ENCODE data around the gene RARB. TPM values are rescaled to one million over a fixed set of nuclear protein-coding genes. Genes with fewer than 3 reads are reported as not detected.

RARB gene
- total RNA-seq, 1 experiment from 2014 or later: 2.5 TPM

DNA sequence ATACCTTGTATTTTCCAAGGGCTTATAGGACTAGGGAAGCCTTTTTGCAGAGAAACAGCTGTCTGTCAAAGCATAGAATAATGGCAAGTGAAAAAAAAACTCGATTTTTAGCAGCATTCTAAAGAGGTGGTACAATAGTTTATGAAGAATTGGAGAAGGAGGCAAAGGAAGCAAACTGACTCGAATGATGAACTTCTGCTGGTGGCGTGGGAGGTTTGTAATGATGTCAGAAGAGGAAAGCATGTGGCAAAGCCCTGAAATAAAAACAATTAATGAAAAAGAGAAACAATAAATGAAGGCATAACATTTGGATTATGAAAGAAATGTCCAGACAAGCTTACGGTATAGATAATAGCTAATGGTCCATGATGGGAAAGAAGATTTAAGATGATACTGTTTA, 77.5 kb downstream of the RARB start:
- BruUV-seq (replicated peaks): no TSS peak
- Mint-ChIP-seq H3K27ac (ENCODE audit: unreplicated experiment) (no peak overlapping the region), H3K36me3 (ENCODE audit: insufficient read depth, unreplicated experiment) (peaks cover 6% of the 10 kb centered on the region), H3K4me3 (ENCODE audit: unreplicated experiment) (no peak overlapping the region), H3K9me3 (ENCODE audit: unreplicated experiment) (no peaks in the 10 kb centered on the region), H3K4me1 (ENCODE audit: low read depth, unreplicated experiment) (no peaks in the 10 kb centered on the region), H3K27me3 (ENCODE audit: insufficient read depth, unreplicated experiment) (no peaks in the 10 kb centered on the region)
- no peak for DNase-seq
- intact Hi-C loops (cut with micrococcal nuclease; ENCODE audit: unreplicated experiment): no loop called here
- H3K9me3 ChIP-seq: no peaks in the 10 kb centered on the region
- H3K36me3 ChIP-seq (ENCODE audit: control insufficient read depth, insufficient read depth, low read length): no peaks in the 10 kb centered on the region
- ChIA-PET CTCF (no interaction called here), POLR2A (no interaction called here)
- H3K4me3 ChIP-seq (ENCODE audit: low read depth, low read length): no peak overlapping the region
- no peaks in the 10 kb centered on the region for H3K27me3 ChIP-seq (replicated peaks; ENCODE audit: control insufficient read depth, insufficient read depth, low read length)
- TF ChIP-seq, protein P1, sequence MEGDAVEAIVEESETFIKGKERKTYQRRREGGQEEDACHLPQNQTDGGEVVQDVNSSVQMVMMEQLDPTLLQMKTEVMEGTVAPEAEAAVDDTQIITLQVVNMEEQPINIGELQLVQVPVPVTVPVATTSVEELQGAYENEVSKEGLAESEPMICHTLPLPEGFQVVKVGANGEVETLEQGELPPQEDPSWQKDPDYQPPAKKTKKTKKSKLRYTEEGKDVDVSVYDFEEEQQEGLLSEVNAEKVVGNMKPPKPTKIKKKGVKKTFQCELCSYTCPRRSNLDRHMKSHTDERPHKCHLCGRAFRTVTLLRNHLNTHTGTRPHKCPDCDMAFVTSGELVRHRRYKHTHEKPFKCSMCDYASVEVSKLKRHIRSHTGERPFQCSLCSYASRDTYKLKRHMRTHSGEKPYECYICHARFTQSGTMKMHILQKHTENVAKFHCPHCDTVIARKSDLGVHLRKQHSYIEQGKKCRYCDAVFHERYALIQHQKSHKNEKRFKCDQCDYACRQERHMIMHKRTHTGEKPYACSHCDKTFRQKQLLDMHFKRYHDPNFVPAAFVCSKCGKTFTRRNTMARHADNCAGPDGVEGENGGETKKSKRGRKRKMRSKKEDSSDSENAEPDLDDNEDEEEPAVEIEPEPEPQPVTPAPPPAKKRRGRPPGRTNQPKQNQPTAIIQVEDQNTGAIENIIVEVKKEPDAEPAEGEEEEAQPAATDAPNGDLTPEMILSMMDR (IDR thresholded peaks at IDR 0.05; ENCODE audit: insufficient read depth in 1 of 2, low read depth in 1 of 2, low read length in 1 of 2, severe bottlenecking in 1 of 2, unreplicated experiment in 1 of 2): no peak
- no peaks in the 10 kb centered on the region for H3K4me1 ChIP-seq

DNA sequence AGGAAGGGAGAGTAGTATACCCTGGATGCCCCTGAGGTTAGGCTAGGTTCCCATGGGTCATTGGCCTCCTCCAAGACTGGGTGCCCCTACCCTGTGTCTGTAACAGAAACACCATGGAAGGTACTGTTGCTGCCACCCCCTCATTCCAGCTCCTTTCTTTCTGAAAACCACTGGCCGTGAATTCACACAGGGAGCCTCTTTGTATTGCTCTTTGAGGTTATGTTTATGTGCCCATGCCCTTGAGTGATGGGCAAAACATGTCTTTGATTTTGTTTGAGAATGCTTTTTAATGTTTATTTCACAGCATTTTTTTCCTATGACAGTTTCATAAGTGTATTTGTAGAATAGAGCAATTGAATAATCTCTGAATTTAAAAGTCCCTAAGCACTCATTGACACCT, 79.7 kb downstream of the RARB start:
- intact Hi-C loops (cut with micrococcal nuclease; ENCODE audit: unreplicated experiment): no loop called here
- TF ChIP-seq, protein P1 (IDR thresholded peaks at IDR 0.05; ENCODE audit: insufficient read depth in 1 of 2, low read depth in 1 of 2, low read length in 1 of 2, severe bottlenecking in 1 of 2, unreplicated experiment in 1 of 2): no peak
- Histone ChIP-seq H3K4me3 (ENCODE audit: low read depth, low read length) (no peak overlapping the region), H3K9me3 (no peaks in the 10 kb centered on the region), H3K36me3 (ENCODE audit: control insufficient read depth, insufficient read depth, low read length) (no peaks in the 10 kb centered on the region), H3K4me1 (no peaks in the 10 kb centered on the region), H3K27me3 (replicated peaks; ENCODE audit: control insufficient read depth, insufficient read depth, low read length) (no peaks in the 10 kb centered on the region)
- Mint-ChIP-seq H3K4me1 (ENCODE audit: low read depth, unreplicated experiment) (no peaks in the 10 kb centered on the region), H3K36me3 (ENCODE audit: insufficient read depth, unreplicated experiment) (peaks cover 6% of the 10 kb centered on the region), H3K27me3 (ENCODE audit: insufficient read depth, unreplicated experiment) (no peaks in the 10 kb centered on the region), H3K4me3 (ENCODE audit: unreplicated experiment) (no peak overlapping the region), H3K9me3 (ENCODE audit: unreplicated experiment) (no peaks in the 10 kb centered on the region), H3K27ac (ENCODE audit: unreplicated experiment) (no peak overlapping the region)
- ChIA-PET POLR2A (no interaction called here), CTCF (no interaction called here)
- no peak for DNase-seq
- no TSS peak for BruUV-seq (replicated peaks)

- CTCF ChIA-PET: no interaction called here
- no peak overlapping the region for H3K4me3 ChIP-seq (ENCODE audit: low read depth, low read length)
- no peaks in the 10 kb centered on the region for H3K27me3 ChIP-seq (replicated peaks; ENCODE audit: control insufficient read depth, insufficient read depth, low read length)
- Mint-ChIP-seq H3K9me3 (ENCODE audit: unreplicated experiment) (no peaks in the 10 kb centered on the region), H3K36me3 (ENCODE audit: insufficient read depth, unreplicated experiment) (peaks cover 6% of the 10 kb centered on the region), H3K4me1 (ENCODE audit: low read depth, unreplicated experiment) (no peaks in the 10 kb centered on the region), H3K27me3 (ENCODE audit: insufficient read depth, unreplicated experiment) (no peaks in the 10 kb centered on the region), H3K4me3 (ENCODE audit: unreplicated experiment) (no peak overlapping the region), H3K27ac (ENCODE audit: unreplicated experiment) (no peak overlapping the region)
- no peak for DNase-seq
- no peaks in the 10 kb centered on the region for H3K4me1 ChIP-seq
- no peaks in the 10 kb centered on the region for H3K36me3 ChIP-seq (ENCODE audit: control insufficient read depth, insufficient read depth, low read length)
- intact Hi-C loops (cut with micrococcal nuclease; ENCODE audit: unreplicated experiment): no loop called here
- POLR2A ChIA-PET: no interaction called here
- no peaks in the 10 kb centered on the region for H3K9me3 ChIP-seq
- no TSS peak for BruUV-seq (replicated peaks)
- TF ChIP-seq, protein P1 (IDR thresholded peaks at IDR 0.05; ENCODE audit: insufficient read depth in 1 of 2, low read depth in 1 of 2, low read length in 1 of 2, severe bottlenecking in 1 of 2, unreplicated experiment in 1 of 2): no peak
Measured at GRCh38 chr3:25508433-25508832, 80.4 kb downstream of the RARB start.

Data from Caco-2 (cell line).